Chondrocyte (in vitro differentiated cells): ENCODE results near the gene SELENOF. TPM values are rescaled to one million over a fixed set of nuclear protein-coding genes. Genes with fewer than 3 reads are reported as not detected.
"Not testable (repeated sequence)": the region's sequence is repeated elsewhere in the genome, so short reads cannot be mapped to it uniquely, and the experiment has no call there.

ENCODE experiments used
- DNase-seq: peaks from one replicate; pipeline ENCODE4 v3.0.0; 2021; ENCODE audit warnings: mixed read lengths, low spot score
- H3K27ac Mint-ChIP-seq: one replicate; pipeline ENCODE4 v1.8.0; 2021; ENCODE audit warnings: mild to moderate bottlenecking, moderate library complexity, mixed read lengths; ENCODE audit not compliant: unreplicated experiment
- H3K27me3 Mint-ChIP-seq: 2 replicates; pipeline ENCODE4 v1.8.0; 2021; ENCODE audit warnings: low read depth, mixed read lengths
- H3K36me3 Mint-ChIP-seq: 2 replicates; pipeline ENCODE4 v1.8.0; 2021; ENCODE audit warnings: low read depth, mixed read lengths
- H3K4me1 Mint-ChIP-seq: 2 replicates; pipeline ENCODE4 v1.8.0; 2021; ENCODE audit warnings: low read depth, mild to moderate bottlenecking, mixed read lengths
- H3K4me3 Mint-ChIP-seq: one replicate; pipeline ENCODE4 v1.8.0; 2021; ENCODE audit warnings: mild to moderate bottlenecking, moderate library complexity, mixed read lengths; ENCODE audit not compliant: unreplicated experiment
- H3K9me3 Mint-ChIP-seq: 2 replicates; pipeline ENCODE4 v1.8.0; 2021; ENCODE audit warnings: low read depth, mixed read lengths
- CTCF ChIP-seq: fragments of 200-600 bp; sonication (generic); IDR thresholded peaks from 2 replicates; pipeline ENCODE4 v1.5.0; 2021; ENCODE audit warnings: antibody characterized with exemption, mild to moderate bottlenecking, moderate library complexity
- total RNA-seq: library from RNA; stranded (reverse); gene quantifications from 3 replicates; pipeline ENCODE4 v1.2.1, GENCODE V29; 2021

The SELENOF gene
- total RNA-seq, 1 donor from 2014 or later, result 184 TPM

- no peaks in the 10 kb centered on the region for H3K9me3 Mint-ChIP-seq
These were observed 673 bp upstream of the SELENOF start, which contains the start of gene HS2ST1 for GRCh38 chr1:86914601-86914997. HS2ST1 (plus strand) TSS chr1:86914635.

GRCh38 chr1:86913399-86913895 is 479 bp downstream of the SELENOF start:
- Mint-ChIP-seq H3K9me3 (no peaks in the 10 kb centered on the region), H3K4me3 (no peak overlapping the region), H3K27ac (no peak overlapping the region), H3K4me1 (peaks cover 41% of the 10 kb centered on the region), H3K36me3 (peaks cover 7% of the 10 kb centered on the region), H3K27me3 (no peaks in the 10 kb centered on the region)
- DNase-seq, result no peak
- TF ChIP-seq CTCF, result no peak

More at GRCh38 chr1:86914601-86914997, 673 bp upstream of the SELENOF start, which contains the start of gene HS2ST1:
- H3K36me3 Mint-ChIP-seq, result peaks cover 6% of the 10 kb centered on the region
- H3K4me3 Mint-ChIP-seq, result no peak within 1 kb of the TSS
- TF ChIP-seq CTCF, result no peak
- no peaks in the 10 kb centered on the region for H3K27me3 Mint-ChIP-seq
- peak; percentile 94 for DNase-seq
- no peak within 1 kb of the TSS for H3K27ac Mint-ChIP-seq
- peaks cover 32% of the 10 kb centered on the region for H3K4me1 Mint-ChIP-seq

GRCh38 chr1:86912281-86912900 is 1.5 kb downstream of the SELENOF start:
- TF ChIP-seq CTCF, result no peak
- no peaks in the 10 kb centered on the region for H3K27me3 Mint-ChIP-seq
- H3K27ac Mint-ChIP-seq, result peak overlapping the region; percentile 71
- H3K36me3 Mint-ChIP-seq, result peaks cover 7% of the 10 kb centered on the region
- H3K4me1 Mint-ChIP-seq, result peaks cover 46% of the 10 kb centered on the region
- no peak for DNase-seq
- H3K9me3 Mint-ChIP-seq, result no peaks in the 10 kb centered on the region
- H3K4me3 Mint-ChIP-seq, result no peak overlapping the region

- H3K4me3 Mint-ChIP-seq, result no peak overlapping the region
- DNase-seq, result no peak
- no peak overlapping the region for H3K27ac Mint-ChIP-seq
- no peaks in the 10 kb centered on the region for H3K9me3 Mint-ChIP-seq
- TF ChIP-seq CTCF, result no peak
- no peaks in the 10 kb centered on the region for H3K27me3 Mint-ChIP-seq
- peaks cover 28% of the 10 kb centered on the region for H3K4me1 Mint-ChIP-seq
- H3K36me3 Mint-ChIP-seq, result peaks cover 7% of the 10 kb centered on the region
These were observed 7.5 kb downstream of the SELENOF start for GRCh38 chr1:86906419-86906818.

GRCh38 chr1:86905875-86906274 is 8.1 kb downstream of the SELENOF start:
- no peak for DNase-seq
- Mint-ChIP-seq H3K27ac (no peak overlapping the region), H3K4me1 (peaks cover 22% of the 10 kb centered on the region), H3K36me3 (peaks cover 8% of the 10 kb centered on the region), H3K27me3 (no peaks in the 10 kb centered on the region), H3K4me3 (no peak overlapping the region), H3K9me3 (no peaks in the 10 kb centered on the region)
- no peak for TF ChIP-seq CTCF

- not testable (repeated sequence) for H3K4me3 Mint-ChIP-seq, H3K4me1 Mint-ChIP-seq, H3K27me3 Mint-ChIP-seq, H3K36me3 Mint-ChIP-seq, DNase-seq, H3K9me3 Mint-ChIP-seq, H3K27ac Mint-ChIP-seq
These were observed 14.5 kb downstream of the SELENOF start for GRCh38 chr1:86899401-86899800.
